GM12873 (cell line): ENCODE data around the gene RDM1.

ENCODE experiments used
- CTCF ChIP-seq: IDR thresholded peaks from 2 replicates; pipeline ENCODE4 v1.5.1; 2012; ENCODE audit warnings: low read depth, mild to moderate bottlenecking, moderate library complexity, low read length, control low read depth; ENCODE audit not compliant: insufficient read depth; ENCODE audit errors: missing control alignments

The RDM1 gene

GRCh38 chr17:35931794-35932425, 1.3 kb upstream of the RDM1 start:
- TF ChIP-seq CTCF = no peak

DNA sequence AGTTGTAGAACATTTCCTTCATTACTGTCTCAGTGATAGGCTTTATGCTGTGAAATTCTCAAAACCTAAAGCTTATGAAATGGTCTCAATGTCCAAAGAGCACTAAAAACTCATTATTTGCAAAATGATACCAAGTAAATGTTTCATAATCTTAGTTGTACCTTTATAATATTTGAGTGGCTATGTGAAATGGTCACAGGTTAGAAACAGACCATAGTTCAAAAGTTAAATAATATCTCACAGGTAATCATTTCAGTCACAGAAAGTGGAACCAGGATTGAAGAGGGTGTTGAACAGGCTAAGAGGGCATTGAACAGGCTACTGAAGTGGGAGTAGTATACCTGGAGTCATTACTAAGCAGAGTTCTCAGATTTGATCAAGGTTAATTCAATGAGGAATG, 2.9 kb downstream of the RDM1 start:
- no peak for TF ChIP-seq CTCF

DNA sequence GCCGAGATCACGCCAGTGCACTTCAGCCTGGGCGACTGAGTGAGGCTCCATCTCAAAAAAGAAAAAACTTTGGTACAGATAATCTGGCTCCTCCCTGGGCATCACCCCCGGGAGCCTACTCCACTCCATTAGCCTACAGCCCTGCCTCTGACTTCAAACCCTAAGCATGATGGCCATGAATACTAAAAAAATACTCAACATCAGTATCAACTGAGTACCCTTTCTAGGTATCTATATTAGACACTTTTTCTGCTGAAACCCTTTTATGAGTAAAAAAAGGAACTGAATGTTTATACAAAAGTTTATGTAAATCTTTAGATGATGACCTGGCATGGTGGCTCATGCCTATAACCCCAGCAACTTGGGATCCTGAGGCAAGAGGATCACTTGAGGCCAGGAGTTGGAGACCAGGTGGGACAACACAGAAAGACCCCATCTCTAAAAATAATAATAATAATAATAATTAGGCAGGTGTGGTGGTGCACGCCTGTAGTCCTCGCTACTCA, 6.9 kb downstream of the RDM1 start:
- no peak for TF ChIP-seq CTCF

- no peak for TF ChIP-seq CTCF
These were observed 10.3 kb downstream of the RDM1 start for GRCh38 chr17:35920229-35920628.

GRCh38 chr17:35918665-35919064, 11.9 kb downstream of the RDM1 start:
- no peak for TF ChIP-seq CTCF

- no peak for TF ChIP-seq CTCF
These were observed 12.9 kb downstream of the RDM1 start for GRCh38 chr17:35917519-35918213.

- no peak for TF ChIP-seq CTCF
These were observed 15.2 kb downstream of the RDM1 start for GRCh38 chr17:35915153-35915964.
